Stimulated activated CD8-positive, alpha-beta memory T cell treated with anti-CD3 and anti-CD28 coated beads, Interleukin-12 subunit alpha, Interleukin-12 subunit beta, amount 100 ng/mL, for 24 hours (primary cell): Measurements from ENCODE around the gene OGFOD3.

Source experiments
- DNase-seq: peaks from one replicate; pipeline ENCODE4 v3.0.0-alpha.2; 2020; ENCODE audit errors: extremely low read depth

OGFOD3 gene

DNA sequence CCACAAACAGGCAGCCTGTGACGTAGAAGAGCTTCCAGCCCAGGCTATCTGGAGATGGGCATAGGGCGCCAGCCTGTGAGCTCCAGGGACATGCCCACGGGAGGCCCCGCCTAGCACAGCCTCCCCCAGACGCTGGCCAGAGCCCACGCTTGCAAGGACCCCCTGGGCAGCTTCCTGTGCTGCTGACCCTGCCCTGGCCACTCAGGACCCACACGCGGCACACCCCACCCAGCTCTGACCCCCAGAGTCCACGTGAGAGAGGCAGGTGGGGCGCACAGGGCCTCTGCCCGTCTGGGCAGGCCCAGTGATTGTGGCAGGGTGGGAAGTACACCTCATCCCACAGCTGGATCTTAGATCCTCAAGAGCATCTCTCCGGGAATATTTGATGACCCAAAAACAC, 28.3 kb upstream of the OGFOD3 start:
- DNase-seq = no peak

DNA sequence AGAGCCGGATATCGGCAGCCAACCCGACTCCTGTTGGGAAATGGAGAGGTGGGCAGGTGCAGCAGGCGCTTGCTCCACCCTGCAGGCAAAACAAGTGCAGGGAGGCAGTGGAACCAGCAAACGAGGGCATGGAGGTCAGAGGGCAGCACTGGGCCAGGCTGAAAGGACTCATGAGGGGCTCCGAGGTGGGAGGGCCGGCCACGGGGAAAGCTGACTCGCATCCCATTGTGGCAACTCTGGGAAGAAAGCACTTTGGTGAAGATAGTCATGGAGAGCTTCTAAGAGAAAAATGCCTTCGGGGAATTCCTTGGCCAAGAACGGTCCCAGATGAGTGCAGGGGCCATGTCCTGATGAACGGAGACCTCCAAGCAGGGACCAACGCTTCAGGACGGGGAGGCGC, 27.7 kb upstream of the OGFOD3 start:
- DNase-seq = no peak

DNA sequence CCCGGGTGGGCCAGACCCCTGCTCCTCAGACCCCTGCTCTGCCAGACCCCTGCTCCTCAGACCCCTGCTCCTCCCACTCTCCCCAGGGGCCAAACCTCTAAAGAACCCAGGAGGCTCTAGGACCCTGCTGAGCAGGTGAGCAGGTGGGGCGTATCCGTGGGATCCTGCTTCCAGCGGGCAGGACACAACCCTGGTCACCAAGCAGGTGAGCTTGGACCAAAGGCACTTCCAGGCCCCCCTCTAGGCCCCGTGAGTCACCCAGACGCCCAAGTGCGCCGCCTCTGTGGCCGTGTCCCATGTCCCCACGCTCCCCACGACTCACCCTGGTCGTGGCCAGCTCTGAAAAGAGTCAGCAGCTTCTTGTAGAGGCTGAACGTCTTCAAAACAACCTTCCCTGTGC, 27.2 kb upstream of the OGFOD3 start:
- no peak for DNase-seq

GRCh38 chr17:82444941-82445521, 26.6 kb upstream of the OGFOD3 start:
- DNase-seq = no peak

- DNase-seq = no peak
Measured at GRCh38 chr17:82444284-82444893, 26.0 kb upstream of the OGFOD3 start.

DNA sequence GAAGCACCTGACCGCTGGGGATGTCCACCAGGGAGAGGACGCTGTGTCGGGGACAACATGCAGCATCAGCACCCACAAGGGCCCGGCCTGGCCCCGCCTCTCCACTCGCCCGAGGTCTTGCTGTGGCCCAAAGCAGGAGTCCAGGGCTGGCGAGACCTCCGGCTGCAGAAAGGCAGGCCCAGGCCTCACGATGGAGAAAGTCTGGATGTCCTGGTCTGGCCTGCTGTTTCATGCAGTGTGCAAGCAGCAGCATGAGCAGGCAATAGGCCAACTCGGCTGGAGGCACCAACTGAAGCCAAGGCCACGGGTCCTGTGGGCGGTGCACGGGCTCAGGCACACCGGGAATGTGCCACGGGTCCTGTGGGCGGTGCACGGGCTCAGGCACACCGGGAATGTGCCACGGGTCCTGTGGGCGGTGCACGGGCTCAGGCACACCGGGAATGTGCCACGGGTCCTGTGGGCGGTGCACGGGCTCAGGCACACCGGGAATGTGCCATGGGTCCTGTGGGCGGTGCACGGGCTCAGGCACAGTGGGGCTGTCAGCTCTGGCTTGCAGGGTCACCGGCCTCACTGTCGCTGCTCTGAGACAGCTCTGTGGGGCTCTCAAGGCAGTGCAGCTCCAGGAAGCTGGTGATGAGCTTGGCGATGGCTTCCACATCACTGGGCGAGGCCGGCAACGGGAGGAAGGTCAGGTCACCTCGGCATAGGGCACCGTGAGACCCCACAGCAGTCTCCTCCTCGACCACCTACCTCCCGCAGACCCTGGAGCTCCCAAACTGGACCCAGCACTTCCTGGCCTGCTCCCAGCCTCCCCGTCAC, 25.3 kb upstream of the OGFOD3 start:
- DNase-seq = no peak

DNA sequence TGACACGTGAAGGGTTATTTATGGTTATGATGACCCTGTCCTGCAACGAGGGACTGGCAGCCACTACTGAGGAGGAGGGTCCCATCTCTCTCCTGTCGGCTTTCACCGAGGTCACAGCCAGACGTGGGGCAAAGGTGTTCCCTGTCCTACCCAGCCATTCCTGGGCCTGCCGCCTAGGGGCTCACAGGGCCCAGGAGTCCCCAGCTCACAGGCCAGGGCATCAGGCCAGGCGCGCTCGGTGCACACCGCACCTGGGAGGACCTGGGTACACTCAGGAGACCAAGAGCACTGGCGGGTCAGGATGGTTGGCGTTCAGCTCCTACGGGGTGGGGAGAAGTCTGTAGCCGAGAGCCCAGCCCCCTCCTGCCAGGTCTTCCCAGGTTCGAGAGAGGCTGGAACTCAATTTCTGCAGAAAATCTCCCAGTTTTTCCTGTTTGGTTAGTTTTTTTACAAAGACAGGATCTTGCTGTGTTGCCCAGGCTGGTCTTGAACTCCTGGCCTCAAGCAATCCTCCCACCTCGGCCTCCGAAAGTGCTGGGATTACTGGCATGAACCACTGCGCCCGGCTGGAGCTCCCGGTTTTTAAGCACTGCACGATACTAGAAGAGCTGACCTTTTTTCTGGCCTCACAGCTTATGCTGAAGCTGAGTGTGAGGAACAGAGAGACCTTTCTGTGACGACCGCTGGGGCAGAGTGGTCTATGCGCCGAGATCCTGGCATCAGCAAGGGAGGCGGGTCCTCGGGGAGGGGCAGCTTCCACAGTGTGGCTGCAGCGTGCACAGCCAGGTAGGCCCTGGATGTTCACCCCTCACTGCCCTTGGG, 24.5 kb upstream of the OGFOD3 start:
- DNase-seq = no peak

DNA sequence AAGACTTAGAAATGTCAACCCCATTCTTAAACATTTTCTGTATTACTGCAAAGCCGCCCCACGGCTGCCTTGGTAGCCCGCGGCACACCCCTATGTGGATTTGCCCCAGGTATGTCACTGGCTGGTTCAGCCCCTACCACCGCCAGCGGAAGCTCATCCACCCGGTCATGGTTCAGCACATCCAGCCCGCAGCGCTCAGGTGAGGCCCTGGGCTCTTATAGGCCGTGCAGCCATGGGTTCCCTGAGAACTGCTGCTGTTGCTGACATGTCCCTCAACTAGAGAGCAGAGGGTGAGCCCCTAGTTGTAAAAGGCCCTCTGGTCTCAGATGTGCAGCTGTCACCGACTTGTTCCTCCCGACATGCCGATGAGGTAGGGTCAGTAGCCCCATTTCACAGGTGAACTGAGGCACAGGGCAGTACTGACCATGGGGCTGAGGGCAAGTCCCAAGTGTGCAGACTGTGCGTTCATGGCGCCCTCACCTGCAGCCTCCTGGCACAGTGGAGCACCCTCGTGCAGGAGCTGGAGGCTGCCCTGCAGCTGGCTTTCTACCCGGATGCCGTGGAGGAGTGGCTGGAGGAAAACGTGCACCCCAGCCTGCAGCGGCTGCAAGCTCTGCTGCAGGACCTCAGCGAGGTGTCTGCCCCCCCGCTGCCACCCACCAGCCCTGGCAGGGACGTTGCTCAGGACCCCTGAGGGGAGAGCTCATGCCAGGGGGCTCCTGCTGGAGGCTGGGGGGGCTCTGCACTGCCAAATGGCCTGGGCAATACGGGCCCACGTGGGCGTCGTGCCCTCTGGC, 23.5 kb upstream of the OGFOD3 start:
- DNase-seq = no peak

GRCh38 chr17:82440991-82441627, 22.7 kb upstream of the OGFOD3 start:
- no peak for DNase-seq

- DNase-seq = no peak
Measured at GRCh38 chr17:82440469-82440981, 22.1 kb upstream of the OGFOD3 start.

GRCh38 chr17:82439829-82440365, 21.5 kb upstream of the OGFOD3 start:
- DNase-seq = no peak

- DNase-seq = no peak
Measured at GRCh38 chr17:82439194-82439828, 20.9 kb upstream of the OGFOD3 start.

- no peak for DNase-seq
Measured at GRCh38 chr17:82438401-82439193, 20.2 kb upstream of the OGFOD3 start.

DNA sequence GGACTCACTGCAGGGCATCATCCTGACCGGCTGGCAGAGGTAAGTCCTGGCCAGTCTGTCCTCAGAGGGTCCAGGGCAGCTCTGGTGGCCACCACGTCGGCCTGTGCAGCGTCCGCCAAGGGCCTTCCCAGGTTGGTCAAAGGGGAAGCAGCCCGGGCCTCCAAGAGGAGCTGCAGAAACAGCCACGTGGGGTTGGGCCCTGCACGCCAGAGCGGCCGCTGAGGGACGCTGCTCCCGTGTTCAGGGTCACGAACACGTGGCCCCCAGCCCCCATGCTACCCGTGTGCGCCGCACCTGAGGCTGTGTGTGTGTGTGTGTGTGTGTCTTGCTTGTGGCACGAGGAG, 18.9 kb upstream of the OGFOD3 start:
- no peak for DNase-seq

- DNase-seq = no peak
Measured at GRCh38 chr17:82436601-82437324, 18.4 kb upstream of the OGFOD3 start.

GRCh38 chr17:82435601-82436583, 17.5 kb upstream of the OGFOD3 start:
- DNase-seq = no peak

GRCh38 chr17:82435103-82435502, 16.7 kb upstream of the OGFOD3 start:
- DNase-seq = no peak
